A172 (cell line): ENCODE results near the gene NIP7. TPM values are rescaled to one million over a fixed set of nuclear protein-coding genes. Genes with fewer than 3 reads are reported as not detected.

ENCODE experiments used
- total RNA-seq: library from RNA; depleted of rRNA; stranded (reverse); fragments of >200 nt; shearing (Covaris generic); gene quantifications from 2 replicates; pipeline ENCODE4 v1.2.3, GENCODE V29; 2014; rRNA removed

Gene NIP7
- total RNA-seq, 1 experiment from 2014 or later = 42.0 TPM

Other genes starting within 250 kb of the NIP7 start
- gene HAS3, start 234.1 kb upstream of the NIP7 start, total RNA-seq = 0.31 and 0.38 TPM in 2 replicates
- gene CHTF8, start 207.2 kb upstream of the NIP7 start, total RNA-seq = 30.5 and 36.0 TPM in 2 replicates
- 28.0 and 30.9 TPM in 2 replicates for gene UTP4, start 207.1 kb upstream of the NIP7 start, total RNA-seq
- 25.4 and 43.8 TPM in 2 replicates for gene SNTB2, start 152.6 kb upstream of the NIP7 start, total RNA-seq
- gene VPS4A, start 28.4 kb upstream of the NIP7 start, total RNA-seq = 58.0 and 59.3 TPM in 2 replicates
- gene PDF, start 9.2 kb upstream of the NIP7 start, total RNA-seq = 44.3 and 68.4 TPM in 2 replicates
- 71.3 and 74.8 TPM in 2 replicates for gene COG8, start 208 bp upstream of the NIP7 start, total RNA-seq
- gene TMED6, start 12.0 kb downstream of the NIP7 start, total RNA-seq = not detected in 2 replicates
- gene TERF2, start 46.2 kb downstream of the NIP7 start, total RNA-seq = 11.7 and 17.5 TPM in 2 replicates
- 213 and 231 TPM in 2 replicates for gene CYB5B, start 84.8 kb downstream of the NIP7 start, total RNA-seq
- gene NFAT5, start 226.2 kb downstream of the NIP7 start, total RNA-seq = 7.7 and 11.1 TPM in 2 replicates